ENCODE results near the gene CCDC85C.

DNA sequence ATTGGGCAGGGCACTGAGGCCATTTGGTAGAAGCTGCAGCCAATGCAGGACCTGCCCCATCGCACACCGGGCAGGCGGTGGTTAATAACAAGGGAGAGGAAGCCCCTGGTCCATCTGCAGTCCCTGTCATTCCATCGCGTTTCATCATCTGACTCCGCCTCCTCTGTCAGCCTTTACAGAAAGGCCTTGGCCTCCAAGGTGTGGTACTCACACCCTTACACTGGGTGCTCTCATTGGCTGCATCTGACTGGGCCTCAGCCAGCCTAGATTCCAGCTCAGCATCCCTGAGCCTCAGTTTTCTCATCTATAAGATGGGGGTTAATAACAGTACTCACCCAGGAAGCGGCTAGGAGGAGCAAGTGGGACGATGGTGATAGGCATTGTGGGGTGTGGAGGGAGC is 26.2 kb upstream of the CCDC85C start:
- TF ChIP-seq POLR2A (IDR thresholded peaks at IDR 0.05) (no peak), EP300 (IDR thresholded peaks at IDR 0.05) (no peak)
- TF ChIP-seq, protein P1, sequence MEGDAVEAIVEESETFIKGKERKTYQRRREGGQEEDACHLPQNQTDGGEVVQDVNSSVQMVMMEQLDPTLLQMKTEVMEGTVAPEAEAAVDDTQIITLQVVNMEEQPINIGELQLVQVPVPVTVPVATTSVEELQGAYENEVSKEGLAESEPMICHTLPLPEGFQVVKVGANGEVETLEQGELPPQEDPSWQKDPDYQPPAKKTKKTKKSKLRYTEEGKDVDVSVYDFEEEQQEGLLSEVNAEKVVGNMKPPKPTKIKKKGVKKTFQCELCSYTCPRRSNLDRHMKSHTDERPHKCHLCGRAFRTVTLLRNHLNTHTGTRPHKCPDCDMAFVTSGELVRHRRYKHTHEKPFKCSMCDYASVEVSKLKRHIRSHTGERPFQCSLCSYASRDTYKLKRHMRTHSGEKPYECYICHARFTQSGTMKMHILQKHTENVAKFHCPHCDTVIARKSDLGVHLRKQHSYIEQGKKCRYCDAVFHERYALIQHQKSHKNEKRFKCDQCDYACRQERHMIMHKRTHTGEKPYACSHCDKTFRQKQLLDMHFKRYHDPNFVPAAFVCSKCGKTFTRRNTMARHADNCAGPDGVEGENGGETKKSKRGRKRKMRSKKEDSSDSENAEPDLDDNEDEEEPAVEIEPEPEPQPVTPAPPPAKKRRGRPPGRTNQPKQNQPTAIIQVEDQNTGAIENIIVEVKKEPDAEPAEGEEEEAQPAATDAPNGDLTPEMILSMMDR (IDR thresholded peaks at IDR 0.05) = no peak
